Endometrium (tissue), 2 donors: Measurements from ENCODE around the gene HEATR5B.
"Not testable (repeated sequence)": the region's sequence is repeated elsewhere in the genome, so short reads cannot be mapped to it uniquely, and the experiment has no call there.

ENCODE experiments used
- FAIRE-seq: peaks from 2 replicates; lab custom pipeline; 2012; peaks lifted over from hg19 to GRCh38; lab: Jason Lieb, UNC
- donor health status: control.
- donor health status: control.

HEATR5B gene

GRCh38 chr2:36979007-36979406 lies 105.2 kb downstream of the HEATR5B start:
- not testable (repeated sequence) for FAIRE-seq

GRCh38 chr2:36976065-36976464 lies 108.1 kb downstream of the HEATR5B start:
- no peak for FAIRE-seq

- no peak for FAIRE-seq
Observed at GRCh38 chr2:36975306-36975705, 108.9 kb downstream of the HEATR5B start.

GRCh38 chr2:36973320-36973719 lies 110.9 kb downstream of the HEATR5B start:
- no peak for FAIRE-seq

- FAIRE-seq, result no peak
Observed at GRCh38 chr2:36971990-36972389, 112.2 kb downstream of the HEATR5B start.

- FAIRE-seq, result no peak
Observed at GRCh38 chr2:36967236-36967876, 116.8 kb downstream of the HEATR5B start.

GRCh38 chr2:36966370-36967235 lies 117.6 kb downstream of the HEATR5B start, which contains the start of gene STRN:
STRN (minus strand) TSS chr2:36966536; CDS start chr2:36966463, 73 bp downstream.
- FAIRE-seq, result no peak

GRCh38 chr2:36965751-36966369 lies 118.3 kb downstream of the HEATR5B start:
- no peak for FAIRE-seq

GRCh38 chr2:36965206-36965605 lies 119.0 kb downstream of the HEATR5B start:
- no peak for FAIRE-seq

- FAIRE-seq, result no peak
Observed at GRCh38 chr2:36964496-36965058, 119.6 kb downstream of the HEATR5B start.

GRCh38 chr2:36963734-36964133 lies 120.4 kb downstream of the HEATR5B start:
- no peak for FAIRE-seq

- no peak for FAIRE-seq
Observed at GRCh38 chr2:36963106-36963505, 121.1 kb downstream of the HEATR5B start.

GRCh38 chr2:36960773-36961172 lies 123.4 kb downstream of the HEATR5B start:
- FAIRE-seq, result no peak

- FAIRE-seq, result no peak
Observed at GRCh38 chr2:36960005-36960675, 124.0 kb downstream of the HEATR5B start.

GRCh38 chr2:36954977-36955607 lies 129.1 kb downstream of the HEATR5B start:
- no peak for FAIRE-seq

- no peak for FAIRE-seq
Observed at GRCh38 chr2:36952748-36953197, 131.4 kb downstream of the HEATR5B start.

GRCh38 chr2:36951574-36951973 lies 132.6 kb downstream of the HEATR5B start:
- FAIRE-seq, result no peak

- peak; percentile 26 for FAIRE-seq
Observed at GRCh38 chr2:36951027-36951518, 133.1 kb downstream of the HEATR5B start.

GRCh38 chr2:36949845-36950244 lies 134.3 kb downstream of the HEATR5B start:
- FAIRE-seq, result no peak

GRCh38 chr2:36945240-36945639 lies 138.9 kb downstream of the HEATR5B start:
- not testable (repeated sequence) for FAIRE-seq

GRCh38 chr2:36941867-36942266 lies 142.3 kb downstream of the HEATR5B start:
- FAIRE-seq, result no peak
